IMR-90 (cell line): ENCODE measurements around the gene WWP2. TPM values are rescaled to one million over a fixed set of nuclear protein-coding genes. Genes with fewer than 3 reads are reported as not detected.

Experiments
- ATAC-seq: fragments of 200-7000 bp; cut with Tn5 transposase; 2 replicates; pipeline ENCODE4 v1.9.1; 2020; ENCODE audit warnings: low read depth, mild to moderate bottlenecking, moderate library complexity
- BruUV-seq: library from RNA; stranded (reverse); fragments of 400-500 nt; replicated peaks from 2 replicates; lab custom pipeline; 2021; lab: Mats Ljungman, UMichigan
- CTCF ChIA-PET: fragments of 300-600 bp; formaldehyde crosslinking; extraction: SDS; loops from one replicate; lab custom pipeline; 2021; ENCODE audit warnings: antibody characterized with exemption; lab: Yijun Ruan, JAX
- POLR2A ChIA-PET: fragments of 300-600 bp; sonication (Branson Sonifier 250); formaldehyde crosslinking; loops from one replicate; lab custom pipeline; 2022; ENCODE audit warnings: antibody characterized with exemption; ENCODE audit not compliant: unreplicated experiment; lab: Charles Lee
- DNase-seq: peaks from one replicate; pipeline ENCODE4 v3.0.0; 2013
- H2AFZ ChIP-seq: replicated peaks from 2 replicates; pipeline ENCODE3; 2013; ENCODE audit warnings: low read length, mild to moderate bottlenecking; ENCODE audit not compliant: poor library complexity
- H2AK5ac ChIP-seq: 2 replicates; pipeline ENCODE4 v1.6.1; 2013; ENCODE audit warnings: low read depth, low read length, inconsistent platforms
- H2AK9ac ChIP-seq: replicated peaks from 2 replicates; pipeline ENCODE3; 2013; ENCODE audit warnings: mild to moderate bottlenecking, low read depth, low read length, moderate library complexity; ENCODE audit not compliant: poor library complexity
- H2BK120ac ChIP-seq: 2 replicates; pipeline ENCODE4 v1.6.1; 2013; ENCODE audit warnings: low read depth, low read length, inconsistent platforms
- H2BK15ac ChIP-seq: 3 replicates; pipeline ENCODE4 v1.6.1; 2013; ENCODE audit warnings: low read depth, low read length, inconsistent platforms
- H2BK20ac ChIP-seq: 2 replicates; pipeline ENCODE4 v1.6.1; 2013; ENCODE audit warnings: low read depth, mild to moderate bottlenecking, inconsistent platforms, low read length, moderate library complexity
- H2BK5ac ChIP-seq: 2 replicates; pipeline ENCODE4 v1.6.1; 2013; ENCODE audit warnings: mild to moderate bottlenecking, low read depth, low read length, inconsistent platforms; ENCODE audit not compliant: poor library complexity, severe bottlenecking
- H3K14ac ChIP-seq: replicated peaks from 2 replicates; pipeline ENCODE4 v1.6.1; 2013; ENCODE audit warnings: low read depth, low read length, inconsistent platforms
- H3K18ac ChIP-seq: 2 replicates; pipeline ENCODE4 v1.6.1; 2013; ENCODE audit warnings: low read depth, low read length, control low read depth
- H3K23ac ChIP-seq: 2 replicates; pipeline ENCODE4 v1.6.1; 2013; ENCODE audit warnings: low read depth, low read length, inconsistent platforms
- H3K27ac ChIP-seq: 2 replicates; pipeline ENCODE4 v1.5.1; 2013; ENCODE audit warnings: mild to moderate bottlenecking, control low read depth, low read length; ENCODE audit not compliant: insufficient read depth
- H3K27me3 ChIP-seq: 2 replicates; pipeline ENCODE4 v1.6.1; 2013; ENCODE audit warnings: low read length; ENCODE audit not compliant: control insufficient read depth, insufficient read depth
- H3K36me3 ChIP-seq: 2 replicates; pipeline ENCODE4 v1.6.1; 2013; ENCODE audit warnings: low read length, mixed read lengths; ENCODE audit not compliant: control insufficient read depth, insufficient read depth
- H3K4ac ChIP-seq: 2 replicates; pipeline ENCODE4 v1.6.1; 2013; ENCODE audit warnings: low read depth, low read length, inconsistent platforms
- H3K4me1 ChIP-seq: 2 replicates; pipeline ENCODE4 v1.6.1; 2013; ENCODE audit warnings: low read length, mixed read lengths; ENCODE audit not compliant: control insufficient read depth, insufficient read depth
- H3K4me2 ChIP-seq: 2 replicates; pipeline ENCODE4 v1.6.1; 2013; ENCODE audit warnings: low read depth, mild to moderate bottlenecking, control low read depth, low read length, moderate library complexity
- H3K4me3 ChIP-seq: 2 replicates; pipeline ENCODE4 v1.5.1; 2013; ENCODE audit warnings: low read depth, mild to moderate bottlenecking, control low read depth, low read length, moderate library complexity; ENCODE audit not compliant: insufficient read depth
- H3K56ac ChIP-seq: 2 replicates; pipeline ENCODE4 v1.6.1; 2013; ENCODE audit warnings: low read length, inconsistent platforms; ENCODE audit not compliant: insufficient read depth; ENCODE audit errors: extremely low read depth
- H3K79me1 ChIP-seq, 2 experiments: 2 replicates each; pipeline ENCODE4 v1.6.1; 2013; ENCODE audit warnings: low read length in 2 of 2, inconsistent platforms in 1 of 2, low read depth in 1 of 2
- H3K9ac ChIP-seq: 2 replicates; pipeline ENCODE4 v1.6.1; 2013; ENCODE audit warnings: low read depth, low read length, control low read depth
- H3K9me1 ChIP-seq: 2 replicates; pipeline ENCODE4 v1.6.1; 2013; ENCODE audit warnings: low read length, inconsistent platforms; ENCODE audit not compliant: insufficient read depth
- H3K9me3 ChIP-seq: 2 replicates; pipeline ENCODE4 v1.6.1; 2013; ENCODE audit warnings: low read length; ENCODE audit not compliant: control insufficient read depth, insufficient read depth
- H4K20me1 ChIP-seq: 2 replicates; pipeline ENCODE4 v1.6.1; 2013; ENCODE audit warnings: low read length, inconsistent platforms; ENCODE audit not compliant: insufficient read depth
- H4K5ac ChIP-seq: 2 replicates; pipeline ENCODE4 v1.6.1; 2013; ENCODE audit warnings: mild to moderate bottlenecking, low read depth, low read length, control low read depth
- H4K8ac ChIP-seq, 2 experiments: 2 replicates each; pipeline ENCODE4 v1.6.1; 2013; ENCODE audit warnings: low read depth in 2 of 2, low read length in 2 of 2, control low read depth in 1 of 2, inconsistent platforms in 1 of 2
- H4K91ac ChIP-seq: 2 replicates; pipeline ENCODE4 v1.6.1; 2013; ENCODE audit warnings: low read depth, low read length, inconsistent platforms; ENCODE audit not compliant: insufficient read depth
- BHLHE40 ChIP-seq: fragments of 150-350 bp; IDR thresholded peaks from 2 replicates; pipeline ENCODE4 v1.6.1; 2016; ENCODE audit warnings: mild to moderate bottlenecking, low read depth, low read length
- CEBPB ChIP-seq: IDR thresholded peaks from 2 replicates; pipeline ENCODE4 v1.6.1; 2012; ENCODE audit warnings: low read depth, low read length, improper control_type of control experiment
- FOS ChIP-seq: fragments of 150-350 bp; IDR thresholded peaks from 2 replicates; pipeline ENCODE4 v1.6.1; 2016; ENCODE audit warnings: low read depth, low read length
- RCOR1 ChIP-seq: IDR thresholded peaks from 2 replicates; pipeline ENCODE4 v1.6.1; 2012; ENCODE audit warnings: mild to moderate bottlenecking, low read length, improper control_type of control experiment; ENCODE audit not compliant: insufficient replicate concordance
- RFX5 ChIP-seq: IDR thresholded peaks from 2 replicates; pipeline ENCODE4 v1.8.0; 2012; ENCODE audit warnings: low read depth, mild to moderate bottlenecking, low read length, moderate library complexity
- SMC3 ChIP-seq: fragments of 150-350 bp; IDR thresholded peaks from 2 replicates; pipeline ENCODE4 v1.6.1; 2016; ENCODE audit warnings: low read depth, mild to moderate bottlenecking, antibody characterized with exemption, low read length, moderate library complexity
- WGBS, 2 experiments: methylation state at CpG; one replicate each; pipeline versions ENCODE4 v1.1.5 to v1.1.7; 2013; ENCODE audit warnings: missing lambda C conversion rate in 2 of 2; ENCODE audit not compliant: insufficient read length in 1 of 2; ENCODE audit errors: extremely low coverage in 2 of 2; 5-methylcytosine and 5-hydroxymethylcytosine counted together
- dilution Hi-C: fragments of 300-500 bp; cut with HindIII; formaldehyde crosslinking; loops from one replicate; pipeline ENCODE4 v1.14.3; 2018; ENCODE audit warnings: low sequenced_read_pairs; ENCODE audit not compliant: unreplicated experiment
- in situ Hi-C: fragments of 300-500 bp; cut with MboI; formaldehyde crosslinking; loops from 3 replicates; pipeline ENCODE4 v1.14.3; 2019; ENCODE audit warnings: low sequenced_read_pairs, inconsistent platforms, mixed read lengths
- intact Hi-C: fragments of 100-400 bp; cut with micrococcal nuclease; formaldehyde crosslinking; loops from 2 replicates; pipeline ENCODE4 v1.10.0; 2022
- polyA plus RNA-seq, 3 experiments: library from polyadenylated mRNA; depleted of rRNA; stranded (reverse); fragments of >200 nt; gene quantifications; 2 replicates each; pipeline ENCODE4 v1.2.3, GENCODE V29; 2012; ENCODE audit warnings: low replicate concordance in 1 of 3
- total RNA-seq: library from RNA; depleted of rRNA; stranded (reverse); fragments of >200 nt; gene quantifications from 2 replicates; pipeline ENCODE4 v1.2.3, GENCODE V29; 2012
- TF ChIP-seq, protein P1 (sequence below): conservative IDR thresholded peaks from 2 replicates; pipeline ENCODE4 v1.5.1; 2012; ENCODE audit warnings: mild to moderate bottlenecking, low read depth, low read length, improper control_type of control experiment
- TF ChIP-seq, protein P2 (sequence below): fragments of 150-350 bp; IDR thresholded peaks from 2 replicates; pipeline ENCODE4 v1.6.1; 2017; ENCODE audit warnings: mild to moderate bottlenecking, antibody characterized with exemption, low read length, low read depth

Gene WWP2
- total and polyA plus RNA-seq, 2 of the 4 experiments (the other 2 are of a cell fraction) = 12.7 to 13.7 TPM

DNA sequence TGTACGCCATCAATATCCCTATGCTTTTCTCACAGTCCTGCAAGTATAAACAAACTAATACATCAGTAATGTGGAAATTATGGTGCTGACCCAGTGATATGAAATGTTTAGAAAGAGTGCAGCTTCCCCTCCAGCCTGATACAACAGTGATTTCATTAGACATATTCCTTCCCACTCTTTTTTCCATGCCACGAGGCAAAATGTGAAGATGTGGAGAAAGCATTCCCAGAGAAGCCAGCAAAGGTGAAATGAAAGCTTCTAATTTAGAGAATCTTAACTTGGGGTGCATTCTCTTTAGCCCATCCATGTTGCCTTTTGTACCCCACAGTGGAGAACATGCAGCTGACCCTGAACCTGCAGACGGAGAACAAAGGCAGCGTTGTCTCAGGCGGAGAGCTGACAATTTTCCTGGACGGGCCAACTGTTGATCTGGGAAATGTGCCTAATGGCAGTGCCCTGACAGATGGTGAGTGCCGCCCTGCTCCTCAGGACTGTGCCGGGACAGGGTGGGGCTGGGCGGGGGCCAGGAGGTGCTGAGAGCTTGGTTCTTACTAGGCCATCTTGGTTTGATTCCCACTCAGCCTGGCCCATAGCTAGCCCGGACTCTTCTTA is 77.8 kb downstream of the WWP2 start:
- POLR2A ChIA-PET = no interaction called here
- Histone ChIP-seq H3K27me3 (no peaks in the 10 kb centered on the region), H2BK20ac (peak overlapping the region; percentile 35; the same call in 1 of the 2 replicates), H2AK5ac (peak overlapping the region; percentile 16), H3K18ac (no peak overlapping the region), H3K79me1 (peaks cover 1 to 8% of the 10 kb centered on the region in 2 experiments; a peak in 3 of 4 replicates), H3K23ac (no peak overlapping the region), H3K4ac (no peak overlapping the region), H2BK15ac (no peak overlapping the region), H4K91ac (no peak overlapping the region), H3K9me3 (no peaks in the 10 kb centered on the region), H3K9me1 (peaks cover 9% of the 10 kb centered on the region), H4K8ac (no peak overlapping the region), H3K14ac (peak overlapping the region; percentile 52; the same call in 1 of the 2 replicates), H2BK5ac (no peak overlapping the region), H3K4me2 (no peak overlapping the region), H3K4me1 (peaks cover 7% of the 10 kb centered on the region), H3K4me3 (no peak overlapping the region), H4K5ac (no peak overlapping the region), H2BK120ac (no peak overlapping the region), H2AFZ (no peak overlapping the region), H2AK9ac (no peak overlapping the region), H3K36me3 (peaks cover 5% of the 10 kb centered on the region; the same call in 1 of the 2 replicates), H3K56ac (no peak overlapping the region), H3K27ac (no peak overlapping the region), H3K9ac (no peak overlapping the region), H4K20me1 (no peaks in the 10 kb centered on the region)
- intact Hi-C loops = no loop called here
- dilution Hi-C loops = no loop called here
- in situ Hi-C loops = no loop called here
- DNase-seq (no peak), ATAC-seq (peak; percentile 46; the same call in 1 of the 2 replicates)
- 70% methylated on average over 2 of the region's 10 CpGs; no CpG with 5 or more reads in 1 of the 2 experiments for WGBS, 2 experiments
- BruUV-seq = no TSS peak
- TF ChIP-seq, protein P1, sequence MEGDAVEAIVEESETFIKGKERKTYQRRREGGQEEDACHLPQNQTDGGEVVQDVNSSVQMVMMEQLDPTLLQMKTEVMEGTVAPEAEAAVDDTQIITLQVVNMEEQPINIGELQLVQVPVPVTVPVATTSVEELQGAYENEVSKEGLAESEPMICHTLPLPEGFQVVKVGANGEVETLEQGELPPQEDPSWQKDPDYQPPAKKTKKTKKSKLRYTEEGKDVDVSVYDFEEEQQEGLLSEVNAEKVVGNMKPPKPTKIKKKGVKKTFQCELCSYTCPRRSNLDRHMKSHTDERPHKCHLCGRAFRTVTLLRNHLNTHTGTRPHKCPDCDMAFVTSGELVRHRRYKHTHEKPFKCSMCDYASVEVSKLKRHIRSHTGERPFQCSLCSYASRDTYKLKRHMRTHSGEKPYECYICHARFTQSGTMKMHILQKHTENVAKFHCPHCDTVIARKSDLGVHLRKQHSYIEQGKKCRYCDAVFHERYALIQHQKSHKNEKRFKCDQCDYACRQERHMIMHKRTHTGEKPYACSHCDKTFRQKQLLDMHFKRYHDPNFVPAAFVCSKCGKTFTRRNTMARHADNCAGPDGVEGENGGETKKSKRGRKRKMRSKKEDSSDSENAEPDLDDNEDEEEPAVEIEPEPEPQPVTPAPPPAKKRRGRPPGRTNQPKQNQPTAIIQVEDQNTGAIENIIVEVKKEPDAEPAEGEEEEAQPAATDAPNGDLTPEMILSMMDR = no peak
- TF ChIP-seq SMC3 (no peak), CEBPB (no peak), BHLHE40 (no peak), RFX5 (no peak), RCOR1 (no peak), FOS (no peak)
- TF ChIP-seq, protein P2, sequence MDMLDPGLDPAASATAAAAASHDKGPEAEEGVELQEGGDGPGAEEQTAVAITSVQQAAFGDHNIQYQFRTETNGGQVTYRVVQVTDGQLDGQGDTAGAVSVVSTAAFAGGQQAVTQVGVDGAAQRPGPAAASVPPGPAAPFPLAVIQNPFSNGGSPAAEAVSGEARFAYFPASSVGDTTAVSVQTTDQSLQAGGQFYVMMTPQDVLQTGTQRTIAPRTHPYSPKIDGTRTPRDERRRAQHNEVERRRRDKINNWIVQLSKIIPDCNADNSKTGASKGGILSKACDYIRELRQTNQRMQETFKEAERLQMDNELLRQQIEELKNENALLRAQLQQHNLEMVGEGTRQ = no peak
- CTCF ChIA-PET = no interaction called here
